Gastrocnemius medialis (tissue), 4 donors: ENCODE measurements around the gene GJC2.

Experiments used
- CTCF ChIP-seq, 5 experiments: fragments of 450-650 bp in 3 of 5; fragments of 200-600 bp in 2 of 5; sonication (generic) in 2 of 5; IDR thresholded peaks in 4 of 5; conservative IDR thresholded peaks in 1 of 5; 1 replicate in 4 of 5; 2 replicates in 1 of 5; pipeline ENCODE4 v1.5.1; 2016 to 2019; ENCODE audit warnings: antibody characterized with exemption in 5 of 5, mild to moderate bottlenecking in 3 of 5, moderate library complexity in 3 of 5
- POLR2A ChIP-seq, 2 donors: fragments of 450-650 bp; IDR thresholded peaks; one replicate each; pipeline ENCODE4 v1.6.1; 2017; ENCODE audit warnings: antibody characterized with exemption in 2 of 2, mild to moderate bottlenecking in 2 of 2, moderate library complexity in 2 of 2

GRCh38 chr1:228197555-228198147 lies 47.9 kb downstream of the GJC2 start:
- TF ChIP-seq CTCF (IDR thresholded peaks at IDR 0.05 in 4 of 5, conservative IDR thresholded peaks at IDR 0.05 in 1 of 5) (no peak), POLR2A (IDR thresholded peaks at IDR 0.05) (peak; percentile 46 to 48)
